ENCODE measurements around the gene STK24.

STK24 gene

GRCh38 chr13:98576963-98577835 lies at the start of gene STK24:
Gene STK24, minus strand, starts transcription at chr13:98577107. Its CDS starts 321 bp downstream, at chr13:98576786.
- TF ChIP-seq CTCF (IDR thresholded peaks at IDR 0.05) = no peak

GRCh38 chr13:98626298-98626935 lies 49.5 kb upstream of the STK24 start:
- TF ChIP-seq CTCF (IDR thresholded peaks at IDR 0.05) = no peak

GRCh38 chr13:98622931-98623331 lies 46.0 kb upstream of the STK24 start:
- TF ChIP-seq CTCF (IDR thresholded peaks at IDR 0.05) = no peak

- no peak for TF ChIP-seq CTCF (IDR thresholded peaks at IDR 0.05)
These were observed 42.6 kb upstream of the STK24 start for GRCh38 chr13:98619556-98619955.

GRCh38 chr13:98613591-98613990 lies 36.7 kb upstream of the STK24 start:
- TF ChIP-seq CTCF (IDR thresholded peaks at IDR 0.05) = no peak

- TF ChIP-seq CTCF (IDR thresholded peaks at IDR 0.05) = no peak
These were observed 32.8 kb upstream of the STK24 start for GRCh38 chr13:98609756-98610155.

- TF ChIP-seq CTCF (IDR thresholded peaks at IDR 0.05) = no peak
These were observed 29.4 kb upstream of the STK24 start for GRCh38 chr13:98606296-98606695.
